ENCODE data around the gene NCKAP5. TPM values are rescaled to one million over a fixed set of nuclear protein-coding genes. Genes with fewer than 3 reads are reported as not detected.

NCKAP5 gene
- total and polyA plus RNA-seq, 2 of the 8 experiments (the other 6 are each of a cell fraction or from before 2014, with no cell fraction given) = 0.27 to 0.86 TPM

- Histone ChIP-seq H3K14ac (ENCODE audit: insufficient read length) (no peak overlapping the region), H3K4ac (replicated peaks; ENCODE audit: insufficient read length, low read depth, low read length) (no peak overlapping the region), H3K27me3 (replicated peaks in 1 of 4; ENCODE audit: control insufficient read depth in 3 of 4, extremely low read depth in 1 of 4, insufficient read depth in 3 of 4, low read length in 3 of 4) (no peaks in the 10 kb centered on the region), H3K4me3 (ENCODE audit: extremely low read depth in 1 of 4, insufficient read depth in 2 of 4, low read depth in 3 of 4, low read length in 4 of 4) (no peak overlapping the region), H3K9ac (replicated peaks in 1 of 4; ENCODE audit: extremely low read depth in 1 of 4, low read depth in 3 of 4, low read length in 3 of 4) (no peak overlapping the region), H2BK20ac (ENCODE audit: low read length) (no peak overlapping the region), H3K56ac (replicated peaks; ENCODE audit: insufficient read length, low read depth, low read length) (no peak overlapping the region), H3K23ac (ENCODE audit: insufficient read length) (no peak overlapping the region), H3K79me2 (ENCODE audit: control insufficient read depth in 1 of 2, insufficient read depth in 2 of 2, low read length in 2 of 2) (no peaks in the 10 kb centered on the region), H3K23me2 (ENCODE audit: low read depth, low read length) (no peaks in the 10 kb centered on the region), H2BK120ac (replicated peaks; ENCODE audit: low read depth, low read length) (no peak overlapping the region), H3K4me1 (replicated peaks in 1 of 4; ENCODE audit: control insufficient read depth in 3 of 4, insufficient read depth in 4 of 4, low read length in 3 of 4) (no peaks in the 10 kb centered on the region), H2BK5ac (ENCODE audit: low read depth, low read length) (no peak overlapping the region), H2AK5ac (ENCODE audit: low read depth, low read length) (no peak overlapping the region), H3K9me3 (ENCODE audit: insufficient read depth in 2 of 2, low read depth in 1 of 2, low read length in 1 of 2) (no peaks in the 10 kb centered on the region), H3K27ac (ENCODE audit: low read depth, low read length) (no peak overlapping the region), H3K79me1 (ENCODE audit: low read depth, low read length) (no peaks in the 10 kb centered on the region), H2BK15ac (ENCODE audit: low read length) (no peak overlapping the region), H4K20me1 (replicated peaks in 1 of 2; ENCODE audit: control insufficient read depth in 1 of 2, insufficient read depth in 2 of 2, low read length in 2 of 2) (no peaks in the 10 kb centered on the region), H4K5ac (ENCODE audit: insufficient read length, low read depth, low read length) (no peak overlapping the region), H2AFZ (ENCODE audit: low read length) (no peak overlapping the region), H4K8ac (ENCODE audit: extremely low read depth, insufficient read depth, low read length) (no peak overlapping the region), H3K18ac (ENCODE audit: extremely low read depth, low read length) (no peak overlapping the region), H4K91ac (replicated peaks; ENCODE audit: insufficient read length, low read length) (no peak overlapping the region), H3K4me2 (ENCODE audit: insufficient read depth in 1 of 2, low read depth in 2 of 2, low read length in 2 of 2) (no peak overlapping the region), H3K36me3 (ENCODE audit: control insufficient read depth in 2 of 4, insufficient read depth in 4 of 4, low read length in 3 of 4) (no peaks in the 10 kb centered on the region), H2BK12ac (ENCODE audit: low read depth, low read length) (no peak overlapping the region)
- DNase-seq (ENCODE audit: low read depth in 1 of 2, low spot score in 2 of 2) (no peak), FAIRE-seq (no peak)
- ChIA-PET POLR2A (ENCODE audit: partially characterized antibody) (no interaction called here), CTCF (ENCODE audit: partially characterized antibody) (no interaction called here)
- TF ChIP-seq SP1 (IDR thresholded peaks at IDR 0.05; ENCODE audit: low read depth, low read length) = no peak
- no peak for TF ChIP-seq BACH1 (IDR thresholded peaks at IDR 0.05; ENCODE audit: low read length)
- no peak for TF ChIP-seq SP4 (IDR thresholded peaks at IDR 0.05; ENCODE audit: low read length)
- no peak for TF ChIP-seq ZNF274 (IDR thresholded peaks at IDR 0.05; ENCODE audit: borderline replicate concordance, extremely low read depth, low read length)
- TF ChIP-seq RBBP5 (IDR thresholded peaks at IDR 0.05; ENCODE audit: borderline replicate concordance, low read depth, low read length) = no peak
- no peak for TF ChIP-seq HDAC6 (IDR thresholded peaks at IDR 0.05; ENCODE audit: low read depth, low read length)
- no peak for TF ChIP-seq KDM1A (IDR thresholded peaks at IDR 0.05; ENCODE audit: borderline replicate concordance, low read length)
- no peak for TF ChIP-seq GABPA (IDR thresholded peaks at IDR 0.05; ENCODE audit: borderline replicate concordance, insufficient read depth, low read length)
- TF ChIP-seq CEBPB (IDR thresholded peaks at IDR 0.05; ENCODE audit: low read depth, low read length) = no peak
- TF ChIP-seq KDM4A (IDR thresholded peaks at IDR 0.05; ENCODE audit: low read depth, low read length, severe bottlenecking) = no peak
- TF ChIP-seq BCL11A (IDR thresholded peaks at IDR 0.05; ENCODE audit: low read depth in 2 of 2, low read length in 2 of 2) = no peak
- no peak for TF ChIP-seq YY1 (IDR thresholded peaks at IDR 0.05; ENCODE audit: low read depth, low read length)
- no peak for TF ChIP-seq KDM5A (IDR thresholded peaks at IDR 0.05; ENCODE audit: low read length)
- TF ChIP-seq, protein P1, sequence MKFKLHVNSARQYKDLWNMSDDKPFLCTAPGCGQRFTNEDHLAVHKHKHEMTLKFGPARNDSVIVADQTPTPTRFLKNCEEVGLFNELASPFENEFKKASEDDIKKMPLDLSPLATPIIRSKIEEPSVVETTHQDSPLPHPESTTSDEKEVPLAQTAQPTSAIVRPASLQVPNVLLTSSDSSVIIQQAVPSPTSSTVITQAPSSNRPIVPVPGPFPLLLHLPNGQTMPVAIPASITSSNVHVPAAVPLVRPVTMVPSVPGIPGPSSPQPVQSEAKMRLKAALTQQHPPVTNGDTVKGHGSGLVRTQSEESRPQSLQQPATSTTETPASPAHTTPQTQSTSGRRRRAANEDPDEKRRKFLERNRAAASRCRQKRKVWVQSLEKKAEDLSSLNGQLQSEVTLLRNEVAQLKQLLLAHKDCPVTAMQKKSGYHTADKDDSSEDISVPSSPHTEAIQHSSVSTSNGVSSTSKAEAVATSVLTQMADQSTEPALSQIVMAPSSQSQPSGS (IDR thresholded peaks at IDR 0.05; ENCODE audit: low read length) = no peak
- 91% methylated on average over 4 of the region's 4 CpGs; no CpG with 5 or more reads in 1 of the 2 experiments for WGBS, 2 experiments (ENCODE audit: extremely low coverage in 1 of 2, insufficient coverage in 1 of 2, insufficient read length in 1 of 2, insufficient replicate concordance in 2 of 2, low coverage in 1 of 2, low lambda C conversion rate in 2 of 2, missing lambda C conversion rate in 1 of 2)
These were observed 110.4 kb downstream of the NCKAP5 start for GRCh38 chr2:133457861-133458260.
